Liver (tissue), 3 donors: ENCODE results near the gene ZNF410.

ENCODE experiments used
- GABPA ChIP-seq, 2 donors: IDR thresholded peaks in 1 of 2; conservative IDR thresholded peaks in 1 of 2; 2 replicates each; pipeline ENCODE4 v1.6.1; 2016; ENCODE audit warnings: antibody characterized with exemption in 2 of 2, mild to moderate bottlenecking in 1 of 2, moderate library complexity in 1 of 2
- JUND ChIP-seq, 2 donors: IDR thresholded peaks; 2 replicates each; pipeline ENCODE4 v1.6.1; 2016; ENCODE audit warnings: antibody characterized with exemption in 2 of 2
- TF ChIP-seq, protein P1 (sequence below): fragments of 150-350 bp; IDR thresholded peaks from 2 replicates; pipeline ENCODE4 v1.5.1; 2017; ENCODE audit warnings: improper control_type of control experiment, low read depth, low read length; ENCODE audit not compliant: missing input control
- TF ChIP-seq, protein P2 (sequence below): IDR thresholded peaks from 2 replicates; pipeline ENCODE4 v1.6.1; 2016; ENCODE audit warnings: antibody characterized with exemption, mild to moderate bottlenecking
- TF ChIP-seq, protein P3 (sequence below): IDR thresholded peaks from 2 replicates; pipeline ENCODE4 v1.6.1; 2016; ENCODE audit warnings: antibody characterized with exemption
- donor health status: healthy.
- donor health status: healthy.

DNA sequence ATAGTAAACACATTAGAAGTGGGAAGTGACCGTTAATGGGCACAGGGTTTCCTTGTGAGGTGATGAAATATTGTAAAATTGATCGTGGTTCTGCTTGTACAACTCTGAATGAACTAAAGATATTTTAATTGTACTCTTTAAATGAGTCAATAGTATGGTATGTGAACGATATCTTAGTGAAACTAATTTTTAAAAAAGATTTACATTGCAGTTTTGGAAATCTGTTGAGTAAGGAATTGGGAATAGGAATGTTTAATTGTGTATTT, 1.7 kb downstream of the ZNF410 start:
- TF ChIP-seq, protein P1, sequence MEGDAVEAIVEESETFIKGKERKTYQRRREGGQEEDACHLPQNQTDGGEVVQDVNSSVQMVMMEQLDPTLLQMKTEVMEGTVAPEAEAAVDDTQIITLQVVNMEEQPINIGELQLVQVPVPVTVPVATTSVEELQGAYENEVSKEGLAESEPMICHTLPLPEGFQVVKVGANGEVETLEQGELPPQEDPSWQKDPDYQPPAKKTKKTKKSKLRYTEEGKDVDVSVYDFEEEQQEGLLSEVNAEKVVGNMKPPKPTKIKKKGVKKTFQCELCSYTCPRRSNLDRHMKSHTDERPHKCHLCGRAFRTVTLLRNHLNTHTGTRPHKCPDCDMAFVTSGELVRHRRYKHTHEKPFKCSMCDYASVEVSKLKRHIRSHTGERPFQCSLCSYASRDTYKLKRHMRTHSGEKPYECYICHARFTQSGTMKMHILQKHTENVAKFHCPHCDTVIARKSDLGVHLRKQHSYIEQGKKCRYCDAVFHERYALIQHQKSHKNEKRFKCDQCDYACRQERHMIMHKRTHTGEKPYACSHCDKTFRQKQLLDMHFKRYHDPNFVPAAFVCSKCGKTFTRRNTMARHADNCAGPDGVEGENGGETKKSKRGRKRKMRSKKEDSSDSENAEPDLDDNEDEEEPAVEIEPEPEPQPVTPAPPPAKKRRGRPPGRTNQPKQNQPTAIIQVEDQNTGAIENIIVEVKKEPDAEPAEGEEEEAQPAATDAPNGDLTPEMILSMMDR = no peak
- TF ChIP-seq GABPA (IDR thresholded peaks at IDR 0.05 in 1 of 2, conservative IDR thresholded peaks at IDR 0.05 in 1 of 2) = no peak
- no peak for TF ChIP-seq JUND (IDR thresholded peaks at IDR 0.05)
- TF ChIP-seq, protein P2, sequence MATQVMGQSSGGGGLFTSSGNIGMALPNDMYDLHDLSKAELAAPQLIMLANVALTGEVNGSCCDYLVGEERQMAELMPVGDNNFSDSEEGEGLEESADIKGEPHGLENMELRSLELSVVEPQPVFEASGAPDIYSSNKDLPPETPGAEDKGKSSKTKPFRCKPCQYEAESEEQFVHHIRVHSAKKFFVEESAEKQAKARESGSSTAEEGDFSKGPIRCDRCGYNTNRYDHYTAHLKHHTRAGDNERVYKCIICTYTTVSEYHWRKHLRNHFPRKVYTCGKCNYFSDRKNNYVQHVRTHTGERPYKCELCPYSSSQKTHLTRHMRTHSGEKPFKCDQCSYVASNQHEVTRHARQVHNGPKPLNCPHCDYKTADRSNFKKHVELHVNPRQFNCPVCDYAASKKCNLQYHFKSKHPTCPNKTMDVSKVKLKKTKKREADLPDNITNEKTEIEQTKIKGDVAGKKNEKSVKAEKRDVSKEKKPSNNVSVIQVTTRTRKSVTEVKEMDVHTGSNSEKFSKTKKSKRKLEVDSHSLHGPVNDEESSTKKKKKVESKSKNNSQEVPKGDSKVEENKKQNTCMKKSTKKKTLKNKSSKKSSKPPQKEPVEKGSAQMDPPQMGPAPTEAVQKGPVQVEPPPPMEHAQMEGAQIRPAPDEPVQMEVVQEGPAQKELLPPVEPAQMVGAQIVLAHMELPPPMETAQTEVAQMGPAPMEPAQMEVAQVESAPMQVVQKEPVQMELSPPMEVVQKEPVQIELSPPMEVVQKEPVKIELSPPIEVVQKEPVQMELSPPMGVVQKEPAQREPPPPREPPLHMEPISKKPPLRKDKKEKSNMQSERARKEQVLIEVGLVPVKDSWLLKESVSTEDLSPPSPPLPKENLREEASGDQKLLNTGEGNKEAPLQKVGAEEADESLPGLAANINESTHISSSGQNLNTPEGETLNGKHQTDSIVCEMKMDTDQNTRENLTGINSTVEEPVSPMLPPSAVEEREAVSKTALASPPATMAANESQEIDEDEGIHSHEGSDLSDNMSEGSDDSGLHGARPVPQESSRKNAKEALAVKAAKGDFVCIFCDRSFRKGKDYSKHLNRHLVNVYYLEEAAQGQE = no peak
- TF ChIP-seq, protein P3, sequence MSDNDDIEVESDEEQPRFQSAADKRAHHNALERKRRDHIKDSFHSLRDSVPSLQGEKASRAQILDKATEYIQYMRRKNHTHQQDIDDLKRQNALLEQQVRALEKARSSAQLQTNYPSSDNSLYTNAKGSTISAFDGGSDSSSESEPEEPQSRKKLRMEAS = no peak
